ENCODE results near the gene TCTN2. TPM values are rescaled to one million over a fixed set of nuclear protein-coding genes. Genes with fewer than 3 reads are reported as not detected.

TCTN2 gene
- polyA plus RNA-seq, 4 donors, result 0.22 to 7.2 (median 2.0) TPM

- Histone ChIP-seq H3K36me3 (ENCODE audit: control insufficient read depth in 3 of 3, insufficient read depth in 2 of 3, low read depth in 1 of 3, low read length in 3 of 3) (peaks cover 18 to 62% (median 27%) of the 10 kb centered on the region in 3 donors), H3K4me3 (ENCODE audit: low read depth in 1 of 3, low read length in 3 of 3) (no peak overlapping the region), H3K27me3 (ENCODE audit: control insufficient read depth in 3 of 3, insufficient read depth in 3 of 3, low read length in 3 of 3) (no peaks in the 10 kb centered on the region), H3K9me3 (ENCODE audit: control insufficient read depth in 2 of 2, insufficient read depth in 1 of 2, low read depth in 1 of 2, low read length in 1 of 2) (no peaks in the 10 kb centered on the region), H3K4me1 (ENCODE audit: control insufficient read depth in 3 of 3, insufficient read depth in 2 of 3, low read depth in 1 of 3, low read length in 2 of 3) (no peaks in the 10 kb centered on the region), H3K27ac (ENCODE audit: low read depth in 1 of 3, low read length in 2 of 3) (no peak overlapping the region)
- DNase-seq (no peak), FAIRE-seq (no peak)
- WGBS, 3 donors, result 94 to 97% (median 97%) methylated on average over 10 of the region's 10 CpGs
These were observed 78.4 kb downstream of the TCTN2 start for GRCh38 chr12:123749355-123749754.

- whole genome bisulfite sequencing, 3 donors, result 83 to 94% (median 90%) methylated on average over 8 of the region's 8 CpGs
- FAIRE-seq (no peak), DNase-seq (no peak)
- Histone ChIP-seq H3K27me3 (ENCODE audit: control insufficient read depth in 3 of 3, insufficient read depth in 3 of 3, low read length in 3 of 3) (no peaks in the 10 kb centered on the region), H3K27ac (ENCODE audit: low read depth in 1 of 3, low read length in 2 of 3) (no peak overlapping the region), H3K4me1 (ENCODE audit: control insufficient read depth in 3 of 3, insufficient read depth in 2 of 3, low read depth in 1 of 3, low read length in 2 of 3) (no peaks in the 10 kb centered on the region), H3K36me3 (ENCODE audit: control insufficient read depth in 3 of 3, insufficient read depth in 2 of 3, low read depth in 1 of 3, low read length in 3 of 3) (peaks cover 13 to 64% (median 22%) of the 10 kb centered on the region in 3 donors), H3K4me3 (ENCODE audit: low read depth in 1 of 3, low read length in 3 of 3) (no peak overlapping the region), H3K9me3 (ENCODE audit: control insufficient read depth in 2 of 2, insufficient read depth in 1 of 2, low read depth in 1 of 2, low read length in 1 of 2) (no peaks in the 10 kb centered on the region)
These were observed 79.3 kb downstream of the TCTN2 start for GRCh38 chr12:123750159-123750656.

GRCh38 chr12:123752046-123752445 lies 81.1 kb downstream of the TCTN2 start:
- Histone ChIP-seq H3K9me3 (ENCODE audit: control insufficient read depth in 2 of 2, insufficient read depth in 1 of 2, low read depth in 1 of 2, low read length in 1 of 2) (no peaks in the 10 kb centered on the region), H3K27ac (ENCODE audit: low read depth in 1 of 3, low read length in 2 of 3) (no peak overlapping the region), H3K4me1 (ENCODE audit: control insufficient read depth in 3 of 3, insufficient read depth in 2 of 3, low read depth in 1 of 3, low read length in 2 of 3) (no peaks in the 10 kb centered on the region), H3K4me3 (ENCODE audit: low read depth in 1 of 3, low read length in 3 of 3) (no peak overlapping the region), H3K36me3 (ENCODE audit: control insufficient read depth in 3 of 3, insufficient read depth in 2 of 3, low read depth in 1 of 3, low read length in 3 of 3) (peaks cover 13 to 67% (median 22%) of the 10 kb centered on the region in 3 donors), H3K27me3 (ENCODE audit: control insufficient read depth in 3 of 3, insufficient read depth in 3 of 3, low read length in 3 of 3) (no peaks in the 10 kb centered on the region)
- FAIRE-seq (no peak), DNase-seq (no peak)
- 88 to 91% (median 89%) methylated on average over 3 of the region's 3 CpGs for WGBS, 3 donors

GRCh38 chr12:123754041-123754772 lies 83.3 kb downstream of the TCTN2 start:
- DNase-seq (no peak), FAIRE-seq (no peak)
- WGBS, 3 donors, result 91 to 96% (median 92%) methylated on average over 12 of the region's 12 CpGs
- H3K27ac ChIP-seq (ENCODE audit: low read depth in 1 of 3, low read length in 2 of 3), result no peak overlapping the region
- H3K4me1 ChIP-seq (ENCODE audit: control insufficient read depth in 3 of 3, insufficient read depth in 2 of 3, low read depth in 1 of 3, low read length in 2 of 3), result no peaks in the 10 kb centered on the region
- no peak overlapping the region for H3K4me3 ChIP-seq (ENCODE audit: low read depth in 1 of 3, low read length in 3 of 3)
- H3K27me3 ChIP-seq (ENCODE audit: control insufficient read depth in 3 of 3, insufficient read depth in 3 of 3, low read length in 3 of 3), result no peaks in the 10 kb centered on the region
- peaks cover 11 to 66% (median 18%) of the 10 kb centered on the region in 3 donors for H3K36me3 ChIP-seq (ENCODE audit: control insufficient read depth in 3 of 3, insufficient read depth in 2 of 3, low read depth in 1 of 3, low read length in 3 of 3)
- H3K9me3 ChIP-seq (ENCODE audit: control insufficient read depth in 2 of 2, insufficient read depth in 1 of 2, low read depth in 1 of 2, low read length in 1 of 2), result no peaks in the 10 kb centered on the region

GRCh38 chr12:123757561-123757960 lies 86.6 kb downstream of the TCTN2 start:
- Histone ChIP-seq H3K4me1 (ENCODE audit: control insufficient read depth in 3 of 3, insufficient read depth in 2 of 3, low read depth in 1 of 3, low read length in 2 of 3) (peaks cover 0 to 21% (median 0%) of the 10 kb centered on the region in 3 donors), H3K27me3 (ENCODE audit: control insufficient read depth in 3 of 3, insufficient read depth in 3 of 3, low read length in 3 of 3) (no peaks in the 10 kb centered on the region), H3K27ac (ENCODE audit: low read depth in 1 of 3, low read length in 2 of 3) (no peak overlapping the region), H3K9me3 (ENCODE audit: control insufficient read depth in 2 of 2, insufficient read depth in 1 of 2, low read depth in 1 of 2, low read length in 1 of 2) (no peaks in the 10 kb centered on the region), H3K4me3 (ENCODE audit: low read depth in 1 of 3, low read length in 3 of 3) (no peak overlapping the region), H3K36me3 (ENCODE audit: control insufficient read depth in 3 of 3, insufficient read depth in 2 of 3, low read depth in 1 of 3, low read length in 3 of 3) (peaks cover 3 to 44% (median 13%) of the 10 kb centered on the region in 3 donors)
- no peak for FAIRE-seq
- 82 to 91% (median 88%) methylated on average over 6 of the region's 6 CpGs for WGBS, 3 donors
- DNase-seq, result no peak

Other genes starting within 250 kb of the TCTN2 start
- gene RILPL2, start 234.4 kb upstream of the TCTN2 start, polyA plus RNA-seq, result 1 to 10 TPM in 3 of 4 donors, under 1 TPM in 1; 0.45 to 5.1 (median 2.0) TPM
- 10 to 100 TPM; 25.0 to 51.4 (median 31.8) TPM for gene SNRNP35, start 213.0 kb upstream of the TCTN2 start, polyA plus RNA-seq
- 1 to 10 TPM; 1.1 to 5.5 (median 3.7) TPM for gene RILPL1, start 137.4 kb upstream of the TCTN2 start, polyA plus RNA-seq
- 100 to 1,000 TPM in 2 of 4 donors, 10 to 100 TPM in 2; 37.1 to 261 (median 125) TPM for gene TMED2, start 86.6 kb upstream of the TCTN2 start, polyA plus RNA-seq
- 10 to 100 TPM in 2 of 4 donors, 1 to 10 TPM in 2; 8.3 to 34.1 (median 9.9) TPM for gene DDX55, start 69.0 kb upstream of the TCTN2 start, polyA plus RNA-seq
- gene EIF2B1, start 37.4 kb upstream of the TCTN2 start, polyA plus RNA-seq, result 10 to 100 TPM; 28.4 to 40.1 (median 30.9) TPM
- 10 to 100 TPM in 2 of 4 donors, 1 to 10 TPM in 2; 6.7 to 30.6 (median 12.8) TPM for gene GTF2H3, start 37.3 kb upstream of the TCTN2 start, polyA plus RNA-seq
- gene ATP6V0A2, start 41.2 kb downstream of the TCTN2 start, polyA plus RNA-seq, result 10 to 100 TPM in 1 of 4 donors, 1 to 10 TPM in 3; 3.2 to 14.3 (median 6.3) TPM
- gene DNAH10, start 91.2 kb downstream of the TCTN2 start, polyA plus RNA-seq, result under 1 TPM in 3 of 4 donors, not detected in 1; 0.22 to 0.50 (median 0.45) TPM

All from small intestine (tissue), 7 donors.